NCI-H187 (cell line): ENCODE results near the gene CFAP100.

Source experiments
- DNase-seq, 2 experiments: peaks; one replicate each; lab custom pipeline; 2025; lab: John Stamatoyannopoulos, UW

CFAP100 gene

GRCh38 chr3:126375835-126376331 lies 18.8 kb upstream of the CFAP100 start:
- no peak for DNase-seq

- DNase-seq, result no peak
Observed at GRCh38 chr3:126376444-126376843, 18.3 kb upstream of the CFAP100 start.

- no peak for DNase-seq
Observed at GRCh38 chr3:126377211-126377610, 17.5 kb upstream of the CFAP100 start.

GRCh38 chr3:126378341-126378751 lies 16.4 kb upstream of the CFAP100 start:
- DNase-seq, result no peak

GRCh38 chr3:126380011-126380768 lies 14.5 kb upstream of the CFAP100 start:
- no peak for DNase-seq

GRCh38 chr3:126381966-126382365 lies 12.7 kb upstream of the CFAP100 start:
- DNase-seq, result no peak

- DNase-seq, result peak in 1 of 2 experiments; percentile 30
Observed at GRCh38 chr3:126389112-126389793, 5.5 kb upstream of the CFAP100 start.

- DNase-seq, result no peak
Observed at GRCh38 chr3:126389794-126390146, 4.9 kb upstream of the CFAP100 start.

GRCh38 chr3:126390201-126390600 lies 4.5 kb upstream of the CFAP100 start:
- no peak for DNase-seq

GRCh38 chr3:126390751-126391150 lies 4.0 kb upstream of the CFAP100 start:
- no peak for DNase-seq

GRCh38 chr3:126391631-126392030 lies 3.1 kb upstream of the CFAP100 start:
- DNase-seq, result no peak

- no peak for DNase-seq
Observed at GRCh38 chr3:126392246-126392645, 2.5 kb upstream of the CFAP100 start.

- DNase-seq, result no peak
Observed at GRCh38 chr3:126393563-126393962, 1.1 kb upstream of the CFAP100 start.

GRCh38 chr3:126394977-126395321 lies 240 bp downstream of the CFAP100 start:
- no peak for DNase-seq

GRCh38 chr3:126395846-126396513 lies 1.3 kb downstream of the CFAP100 start:
- no peak for DNase-seq

- DNase-seq, result no peak
Observed at GRCh38 chr3:126396536-126396935, 1.8 kb downstream of the CFAP100 start.

- DNase-seq, result no peak
Observed at GRCh38 chr3:126397610-126398422, 3.1 kb downstream of the CFAP100 start.

- no peak for DNase-seq
Observed at GRCh38 chr3:126398423-126399350, 4.0 kb downstream of the CFAP100 start.

- DNase-seq, result no peak
Observed at GRCh38 chr3:126399351-126399735, 4.6 kb downstream of the CFAP100 start.

GRCh38 chr3:126399756-126400155 lies 5.0 kb downstream of the CFAP100 start:
- DNase-seq, result no peak

GRCh38 chr3:126401611-126402160 lies 7.0 kb downstream of the CFAP100 start:
- DNase-seq, result no peak
